Measurements from ENCODE around the gene DCUN1D1. TPM values are rescaled to one million over a fixed set of nuclear protein-coding genes. Genes with fewer than 3 reads are reported as not detected.
"Not testable (repeated sequence)": the region's sequence is repeated elsewhere in the genome, so short reads cannot be mapped to it uniquely, and the experiment has no call there.

Gene DCUN1D1
- 36.9 TPM for total RNA-seq
- long read RNA-seq, full-length matches to known transcripts: 7 of 12 reads
- long read RNA-seq, partial matches to known transcripts: 3 of 12 reads
- long read RNA-seq, other reads (novel, unspliced or antisense): 2 of 12 reads

GRCh38 chr3:182980204-182981037, at the start of gene DCUN1D1:
DCUN1D1 (minus strand) TSS chr3:182980538; CDS start chr3:182980489, 49 bp downstream.
- intact Hi-C loops (cut with DNase I): loop anchor here (2.0 kb wide), 1 partner anchor 118 kb away; the partner anchor contains the start of gene MCCC1
- ATAC-seq: peak; percentile 97
- peak; percentile 96 for DNase-seq (ENCODE audit: missing footprints)

- no peak for DNase-seq (ENCODE audit: missing footprints)
- intact Hi-C loops (cut with DNase I): no loop called here
- no peak for ATAC-seq
Measured at GRCh38 chr3:183028416-183028815, 48.1 kb upstream of the DCUN1D1 start.

GRCh38 chr3:183027276-183027675, 46.9 kb upstream of the DCUN1D1 start:
- ATAC-seq: no peak
- intact Hi-C loops (cut with DNase I): no loop called here
- DNase-seq (ENCODE audit: missing footprints): no peak

GRCh38 chr3:183022936-183023516, 42.7 kb upstream of the DCUN1D1 start:
- DNase-seq (ENCODE audit: missing footprints) (no peak), ATAC-seq (no peak)
- intact Hi-C loops (cut with DNase I): no loop called here

GRCh38 chr3:183018421-183019192, 38.3 kb upstream of the DCUN1D1 start:
- intact Hi-C loops (cut with DNase I): no loop called here
- DNase-seq (ENCODE audit: missing footprints): no peak
- ATAC-seq: no peak

GRCh38 chr3:183015185-183015584, 34.8 kb upstream of the DCUN1D1 start:
- DNase-seq (ENCODE audit: missing footprints) (no peak), ATAC-seq (no peak)
- intact Hi-C loops (cut with DNase I): no loop called here

GRCh38 chr3:183013856-183014255, 33.5 kb upstream of the DCUN1D1 start:
- ATAC-seq: no peak

GRCh38 chr3:183013074-183013473, 32.7 kb upstream of the DCUN1D1 start:
- no peak for ATAC-seq
- intact Hi-C loops (cut with DNase I): no loop called here
- no peak for DNase-seq (ENCODE audit: missing footprints)

More at GRCh38 chr3:183013856-183014255, 33.5 kb upstream of the DCUN1D1 start:
- intact Hi-C loops (cut with DNase I): no loop called here
- no peak for DNase-seq (ENCODE audit: missing footprints)

- ATAC-seq: no peak
- intact Hi-C loops (cut with DNase I): no loop called here
Measured at GRCh38 chr3:183008800-183009199, 28.5 kb upstream of the DCUN1D1 start.

GRCh38 chr3:183008303-183008702, 28.0 kb upstream of the DCUN1D1 start:
- DNase-seq (ENCODE audit: missing footprints): no peak
- intact Hi-C loops (cut with DNase I): no loop called here
- no peak for ATAC-seq

More at GRCh38 chr3:183008800-183009199, 28.5 kb upstream of the DCUN1D1 start:
- DNase-seq (ENCODE audit: missing footprints): no peak

GRCh38 chr3:183006396-183007002, 26.2 kb upstream of the DCUN1D1 start:
- ATAC-seq (no peak), DNase-seq (ENCODE audit: missing footprints) (no peak)
- intact Hi-C loops (cut with DNase I): no loop called here

- DNase-seq (ENCODE audit: missing footprints) (no peak), ATAC-seq (no peak)
- intact Hi-C loops (cut with DNase I): no loop called here
Measured at GRCh38 chr3:182999767-183000166, 19.4 kb upstream of the DCUN1D1 start.

- intact Hi-C loops (cut with DNase I); DNase-seq (ENCODE audit: missing footprints); ATAC-seq: not testable (repeated sequence)
Measured at GRCh38 chr3:182993486-182994201, 13.3 kb upstream of the DCUN1D1 start.

- intact Hi-C loops (cut with DNase I): no loop called here
- ATAC-seq (no peak), DNase-seq (ENCODE audit: missing footprints) (no peak)
Measured at GRCh38 chr3:182989566-182989965, 9.2 kb upstream of the DCUN1D1 start.

- ATAC-seq (no peak), DNase-seq (ENCODE audit: missing footprints) (no peak)
- intact Hi-C loops (cut with DNase I): no loop called here
Measured at GRCh38 chr3:182986021-182986420, 5.7 kb upstream of the DCUN1D1 start.

- intact Hi-C loops (cut with DNase I): no loop called here
- ATAC-seq (no peak), DNase-seq (ENCODE audit: missing footprints) (no peak)
Measured at GRCh38 chr3:182983876-182984275, 3.5 kb upstream of the DCUN1D1 start.

GRCh38 chr3:182981038-182981380, 671 bp upstream of the DCUN1D1 start:
- ATAC-seq (no peak), DNase-seq (ENCODE audit: missing footprints) (peak; percentile 54)
- intact Hi-C loops (cut with DNase I): loop anchor here (2.0 kb wide), 1 partner anchor 118 kb away; the partner anchor contains the start of gene MCCC1

- peak; percentile 66 for DNase-seq (ENCODE audit: missing footprints)
Measured at GRCh38 chr3:182979674-182980191, 605 bp downstream of the DCUN1D1 start.

More at GRCh38 chr3:182979674-182980191, 605 bp downstream of the DCUN1D1 start:
- ATAC-seq: peak; percentile 23
- intact Hi-C loops (cut with DNase I): loop anchor here (2.0 to 10.0 kb wide), 2 partner anchors 119 to 185 kb away; partner anchors contain the start of genes ATP11B and MCCC1
